Peyer's patch (tissue), 4 donors: ENCODE data around the gene RRBP1. TPM values are rescaled to one million over a fixed set of nuclear protein-coding genes. Genes with fewer than 3 reads are reported as not detected.

Experiments
- DNase-seq, 3 donors: peaks; one replicate each; pipeline ENCODE4 v3.0.0-alpha.2; 2017 to 2019
- H3K27ac ChIP-seq, 4 donors: fragments of 200-600 bp; sonication (generic); one replicate each; pipeline ENCODE4 v1.5.1; 2016 to 2019
- H3K27me3 ChIP-seq, 2 donors: fragments of 200-600 bp; sonication (generic); one replicate each; pipeline ENCODE4 v1.5.1; 2019
- H3K36me3 ChIP-seq, 3 donors: fragments of 200-600 bp; sonication (generic); one replicate each; pipeline ENCODE4 v1.5.1; 2016 to 2019
- H3K4me1 ChIP-seq, 4 donors: fragments of 200-600 bp; sonication (generic); one replicate each; pipeline ENCODE4 v1.5.1; 2016 to 2019
- H3K4me3 ChIP-seq, 4 donors: fragments of 200-600 bp; sonication (generic); 1 replicate in 3 of 4; 2 replicates in 1 of 4; pipeline ENCODE4 v1.5.1; 2016 to 2019; ENCODE audit warnings: mild to moderate bottlenecking in 1 of 4
- H3K9me3 ChIP-seq, 4 donors: fragments of 200-600 bp; sonication (generic); one replicate each; pipeline ENCODE4 v1.5.1; 2016 to 2019; ENCODE audit warnings: mild to moderate bottlenecking in 1 of 4
- POLR2A ChIP-seq, 2 donors: fragments of 450-650 bp; IDR thresholded peaks; one replicate each; pipeline ENCODE4 v1.5.1; 2017; ENCODE audit warnings: antibody characterized with exemption in 2 of 2, mild to moderate bottlenecking in 2 of 2, moderate library complexity in 2 of 2
- total RNA-seq, 4 donors: library from RNA; depleted of rRNA; stranded (reverse); fragments of >200 nt; gene quantifications; one replicate each; pipeline ENCODE4 v1.1.0, GENCODE V29; 2016
- TF ChIP-seq, protein P1 (sequence below), 6 experiments: fragments of 450-650 bp in 4 of 6; fragments of 200-600 bp in 2 of 6; sonication (generic) in 1 of 6; IDR thresholded peaks; one replicate each; pipeline ENCODE4 v1.5.1; 2017 to 2019; ENCODE audit warnings: antibody characterized with exemption in 6 of 6, mild to moderate bottlenecking in 3 of 6, moderate library complexity in 1 of 6

Gene RRBP1
- total RNA-seq, 4 donors from 2014 or later: 169 to 328 (median 249) TPM

DNA sequence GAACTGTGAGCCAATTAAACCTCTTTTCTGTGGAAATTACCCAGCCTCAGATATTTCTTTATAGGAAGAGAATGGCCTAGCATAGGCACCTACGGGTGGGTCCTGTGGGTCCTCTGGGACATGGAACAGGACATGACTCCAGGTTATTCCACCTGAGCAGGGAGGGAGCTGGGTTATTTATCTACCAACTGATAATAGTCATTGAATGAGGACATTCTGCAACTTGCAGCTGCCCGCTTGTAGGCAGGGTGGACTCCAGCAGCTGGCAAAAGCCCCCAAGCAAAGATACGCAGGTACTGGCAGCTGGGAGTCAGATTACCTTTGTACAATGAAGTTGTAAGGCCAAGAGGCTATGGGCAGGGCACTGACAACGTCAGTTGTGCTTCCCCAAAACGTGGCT, 16.3 kb upstream of the RRBP1 start:
- Histone ChIP-seq H3K36me3 (no peaks in the 10 kb centered on the region), H3K4me3 (no peak overlapping the region), H3K9me3 (no peaks in the 10 kb centered on the region), H3K4me1 (no peaks in the 10 kb centered on the region), H3K27ac (no peak overlapping the region), H3K27me3 (no peaks in the 10 kb centered on the region)
- no peak for DNase-seq
- TF ChIP-seq, protein P1, sequence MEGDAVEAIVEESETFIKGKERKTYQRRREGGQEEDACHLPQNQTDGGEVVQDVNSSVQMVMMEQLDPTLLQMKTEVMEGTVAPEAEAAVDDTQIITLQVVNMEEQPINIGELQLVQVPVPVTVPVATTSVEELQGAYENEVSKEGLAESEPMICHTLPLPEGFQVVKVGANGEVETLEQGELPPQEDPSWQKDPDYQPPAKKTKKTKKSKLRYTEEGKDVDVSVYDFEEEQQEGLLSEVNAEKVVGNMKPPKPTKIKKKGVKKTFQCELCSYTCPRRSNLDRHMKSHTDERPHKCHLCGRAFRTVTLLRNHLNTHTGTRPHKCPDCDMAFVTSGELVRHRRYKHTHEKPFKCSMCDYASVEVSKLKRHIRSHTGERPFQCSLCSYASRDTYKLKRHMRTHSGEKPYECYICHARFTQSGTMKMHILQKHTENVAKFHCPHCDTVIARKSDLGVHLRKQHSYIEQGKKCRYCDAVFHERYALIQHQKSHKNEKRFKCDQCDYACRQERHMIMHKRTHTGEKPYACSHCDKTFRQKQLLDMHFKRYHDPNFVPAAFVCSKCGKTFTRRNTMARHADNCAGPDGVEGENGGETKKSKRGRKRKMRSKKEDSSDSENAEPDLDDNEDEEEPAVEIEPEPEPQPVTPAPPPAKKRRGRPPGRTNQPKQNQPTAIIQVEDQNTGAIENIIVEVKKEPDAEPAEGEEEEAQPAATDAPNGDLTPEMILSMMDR (IDR thresholded peaks at IDR 0.05): no peak
- TF ChIP-seq POLR2A (IDR thresholded peaks at IDR 0.05): no peak

DNA sequence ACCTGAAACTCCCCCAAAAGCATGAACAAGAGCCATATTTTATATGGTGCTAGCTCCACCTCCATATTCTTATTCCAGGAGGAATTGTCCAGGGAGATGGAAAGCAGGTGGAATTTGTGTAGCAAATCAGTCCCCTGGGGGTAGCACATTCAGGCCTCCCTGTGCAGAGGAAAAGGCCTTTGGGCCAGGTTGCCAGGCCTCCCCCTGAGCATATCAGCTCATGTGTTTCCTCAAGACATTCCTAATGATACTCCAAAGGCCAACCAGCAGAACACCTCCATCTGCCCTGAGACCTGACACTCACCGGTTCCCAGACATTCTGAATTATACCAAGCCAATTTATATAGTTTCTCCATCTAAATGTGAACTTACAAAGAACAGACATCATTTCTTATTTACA, 15.1 kb upstream of the RRBP1 start:
- TF ChIP-seq, protein P1 (IDR thresholded peaks at IDR 0.05): no peak
- no peak for TF ChIP-seq POLR2A (IDR thresholded peaks at IDR 0.05)
- no peaks in the 10 kb centered on the region for H3K4me1 ChIP-seq
- H3K27me3 ChIP-seq: no peaks in the 10 kb centered on the region
- no peak for DNase-seq
- no peaks in the 10 kb centered on the region for H3K36me3 ChIP-seq
- H3K9me3 ChIP-seq: no peaks in the 10 kb centered on the region
- H3K27ac ChIP-seq: no peak overlapping the region
- H3K4me3 ChIP-seq: no peak overlapping the region

DNA sequence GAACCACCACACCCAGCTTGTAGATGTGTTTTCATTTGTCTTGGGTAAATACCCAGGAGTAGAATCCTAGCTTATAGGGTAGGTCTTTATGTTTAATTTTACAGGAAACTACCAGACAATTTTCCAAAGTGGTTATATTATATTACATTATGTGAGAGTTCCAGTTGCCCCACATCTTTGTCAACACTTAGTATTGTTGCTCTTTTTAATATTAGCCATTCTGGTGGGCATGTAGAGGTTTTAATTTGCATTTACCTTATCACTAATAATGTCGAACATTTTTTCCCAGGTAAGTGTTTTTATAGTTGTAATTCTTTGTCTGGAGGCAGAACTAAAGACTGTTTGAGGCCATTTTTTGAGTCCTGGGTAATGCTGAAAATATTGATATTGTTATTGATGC, 14.2 kb upstream of the RRBP1 start:
- Histone ChIP-seq H3K27ac (no peak overlapping the region), H3K27me3 (no peaks in the 10 kb centered on the region), H3K9me3 (no peaks in the 10 kb centered on the region), H3K36me3 (no peaks in the 10 kb centered on the region), H3K4me1 (no peaks in the 10 kb centered on the region), H3K4me3 (no peak overlapping the region)
- TF ChIP-seq, protein P1 (IDR thresholded peaks at IDR 0.05): no peak
- TF ChIP-seq POLR2A (IDR thresholded peaks at IDR 0.05): no peak
- no peak for DNase-seq

GRCh38 chr20:17694767-17695166, 12.7 kb upstream of the RRBP1 start:
- no peak overlapping the region for H3K27ac ChIP-seq
- H3K27me3 ChIP-seq: no peaks in the 10 kb centered on the region
- peak in 1 of 3 donors; percentile 22 for DNase-seq
- no peak overlapping the region for H3K4me3 ChIP-seq
- no peaks in the 10 kb centered on the region for H3K36me3 ChIP-seq
- H3K9me3 ChIP-seq: no peaks in the 10 kb centered on the region
- TF ChIP-seq, protein P1 (IDR thresholded peaks at IDR 0.05): no peak
- TF ChIP-seq POLR2A (IDR thresholded peaks at IDR 0.05): no peak
- no peaks in the 10 kb centered on the region for H3K4me1 ChIP-seq

DNA sequence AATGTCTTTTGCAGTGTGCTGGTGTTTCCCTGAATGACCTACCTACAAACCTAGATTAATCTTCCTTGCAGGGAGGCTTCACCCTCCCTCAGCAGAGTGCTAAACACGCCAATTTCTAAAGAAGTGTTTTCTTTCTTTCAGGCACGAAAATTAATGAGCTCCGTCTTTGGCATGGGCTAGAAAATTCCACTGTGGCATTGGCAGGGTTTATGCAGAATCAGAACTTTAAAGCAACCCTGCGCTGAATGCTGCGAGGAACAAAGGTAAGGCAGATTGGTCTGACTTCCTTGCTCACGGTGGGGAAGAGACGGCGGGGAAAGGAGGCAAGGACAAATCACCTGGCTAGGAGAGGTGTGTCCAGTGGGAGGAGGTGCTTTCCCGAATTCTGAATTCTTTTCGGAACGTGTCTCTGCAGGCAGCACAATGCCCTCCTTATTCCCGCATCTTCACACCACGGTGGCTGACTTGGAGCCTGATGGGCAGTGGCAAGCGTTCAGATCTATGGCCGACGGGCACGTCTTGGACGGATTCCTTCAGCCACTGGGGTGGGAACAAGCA, 11.5 kb upstream of the RRBP1 start:
- TF ChIP-seq, protein P1 (IDR thresholded peaks at IDR 0.05): no peak
- no peak for TF ChIP-seq POLR2A (IDR thresholded peaks at IDR 0.05)
- no peaks in the 10 kb centered on the region for H3K36me3 ChIP-seq
- no peaks in the 10 kb centered on the region for H3K27me3 ChIP-seq
- no peak overlapping the region for H3K27ac ChIP-seq
- H3K9me3 ChIP-seq: no peaks in the 10 kb centered on the region
- H3K4me3 ChIP-seq: no peak overlapping the region
- no peaks in the 10 kb centered on the region for H3K4me1 ChIP-seq
- peak in 1 of 3 donors; percentile 31 for DNase-seq

- no peaks in the 10 kb centered on the region for H3K4me1 ChIP-seq
- peak in 1 of 3 donors; percentile 17 for DNase-seq
- no peaks in the 10 kb centered on the region for H3K9me3 ChIP-seq
- no peak overlapping the region for H3K4me3 ChIP-seq
- H3K36me3 ChIP-seq: no peaks in the 10 kb centered on the region
- TF ChIP-seq, protein P1 (IDR thresholded peaks at IDR 0.05): no peak
- no peak for TF ChIP-seq POLR2A (IDR thresholded peaks at IDR 0.05)
- H3K27ac ChIP-seq: no peak overlapping the region
- H3K27me3 ChIP-seq: no peaks in the 10 kb centered on the region
Measured at GRCh38 chr20:17691758-17692157, 9.7 kb upstream of the RRBP1 start.
